ENCODE results near the gene GPR108. TPM values are rescaled to one million over a fixed set of nuclear protein-coding genes. Genes with fewer than 3 reads are reported as not detected.

The GPR108 gene
- total RNA-seq, 1 donor from 2014 or later = 69.1 TPM

GRCh38 chr19:6712692-6713670 lies 24.4 kb downstream of the GPR108 start:
- Mint-ChIP-seq H3K4me1 (ENCODE audit: unreplicated experiment) (peaks cover 4% of the 10 kb centered on the region), H3K27me3 (ENCODE audit: unreplicated experiment) (peaks cover 24% of the 10 kb centered on the region), H3K36me3 (ENCODE audit: low read depth, unreplicated experiment) (peaks cover 17% of the 10 kb centered on the region), H3K27ac (ENCODE audit: unreplicated experiment) (no peak overlapping the region), H3K9me3 (ENCODE audit: unreplicated experiment) (peaks cover 26% of the 10 kb centered on the region), H3K4me3 (ENCODE audit: unreplicated experiment) (peak overlapping the region; percentile 44)
- no peak for TF ChIP-seq CTCF (IDR thresholded peaks at IDR 0.05; ENCODE audit: unreplicated experiment)
- no peak for DNase-seq (ENCODE audit: low spot score)

- TF ChIP-seq CTCF (IDR thresholded peaks at IDR 0.05; ENCODE audit: unreplicated experiment) = no peak
- H3K4me1 Mint-ChIP-seq (ENCODE audit: unreplicated experiment) = peaks cover under 1% of the 10 kb centered on the region
- peaks cover 11% of the 10 kb centered on the region for H3K36me3 Mint-ChIP-seq (ENCODE audit: low read depth, unreplicated experiment)
- H3K9me3 Mint-ChIP-seq (ENCODE audit: unreplicated experiment) = peaks cover 21% of the 10 kb centered on the region
- H3K27me3 Mint-ChIP-seq (ENCODE audit: unreplicated experiment) = peaks cover 16% of the 10 kb centered on the region
- no peak for DNase-seq (ENCODE audit: low spot score)
- H3K4me3 Mint-ChIP-seq (ENCODE audit: unreplicated experiment) = peak overlapping the region; percentile 44
- no peak overlapping the region for H3K27ac Mint-ChIP-seq (ENCODE audit: unreplicated experiment)
Measured at GRCh38 chr19:6712231-6712630, 25.1 kb downstream of the GPR108 start.

DNA sequence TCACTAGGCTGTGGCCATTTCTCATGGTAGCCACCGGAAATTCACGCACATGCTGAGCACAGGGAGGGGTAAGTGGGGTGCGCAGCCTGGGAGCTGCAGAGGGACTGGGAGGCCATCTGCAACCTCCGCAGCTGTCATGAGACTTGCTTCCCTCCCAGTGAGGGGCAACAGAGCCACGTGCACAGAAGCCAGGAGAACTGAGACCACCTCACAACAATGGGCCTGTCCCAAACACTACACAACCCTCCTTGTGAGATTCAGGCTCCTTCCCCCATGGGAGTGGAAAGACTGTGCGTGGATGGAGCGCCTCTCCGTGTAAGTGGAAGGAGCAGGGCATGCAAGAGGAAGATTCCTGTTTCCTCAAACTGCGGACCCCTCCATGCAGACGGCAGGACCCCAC lies 25.8 kb downstream of the GPR108 start:
- no peak for TF ChIP-seq CTCF (IDR thresholded peaks at IDR 0.05; ENCODE audit: unreplicated experiment)
- peaks cover 19% of the 10 kb centered on the region for H3K9me3 Mint-ChIP-seq (ENCODE audit: unreplicated experiment)
- peaks cover 14% of the 10 kb centered on the region for H3K27me3 Mint-ChIP-seq (ENCODE audit: unreplicated experiment)
- H3K27ac Mint-ChIP-seq (ENCODE audit: unreplicated experiment) = no peak overlapping the region
- no peaks in the 10 kb centered on the region for H3K4me1 Mint-ChIP-seq (ENCODE audit: unreplicated experiment)
- H3K36me3 Mint-ChIP-seq (ENCODE audit: low read depth, unreplicated experiment) = peaks cover 10% of the 10 kb centered on the region
- H3K4me3 Mint-ChIP-seq (ENCODE audit: unreplicated experiment) = no peak overlapping the region
- DNase-seq (ENCODE audit: low spot score) = no peak

GRCh38 chr19:6711078-6711361 lies 26.4 kb downstream of the GPR108 start:
- no peaks in the 10 kb centered on the region for H3K4me1 Mint-ChIP-seq (ENCODE audit: unreplicated experiment)
- peaks cover 10% of the 10 kb centered on the region for H3K36me3 Mint-ChIP-seq (ENCODE audit: low read depth, unreplicated experiment)
- peak overlapping the region; percentile 44 for H3K4me3 Mint-ChIP-seq (ENCODE audit: unreplicated experiment)
- H3K27ac Mint-ChIP-seq (ENCODE audit: unreplicated experiment) = peak overlapping the region; percentile 37
- TF ChIP-seq CTCF (IDR thresholded peaks at IDR 0.05; ENCODE audit: unreplicated experiment) = no peak
- peaks cover 14% of the 10 kb centered on the region for H3K27me3 Mint-ChIP-seq (ENCODE audit: unreplicated experiment)
- peaks cover 19% of the 10 kb centered on the region for H3K9me3 Mint-ChIP-seq (ENCODE audit: unreplicated experiment)
- no peak for DNase-seq (ENCODE audit: low spot score)

Measured in endothelial cell (in vitro differentiated cells).